Measurements from ENCODE around the gene NINL.

The NINL gene

DNA sequence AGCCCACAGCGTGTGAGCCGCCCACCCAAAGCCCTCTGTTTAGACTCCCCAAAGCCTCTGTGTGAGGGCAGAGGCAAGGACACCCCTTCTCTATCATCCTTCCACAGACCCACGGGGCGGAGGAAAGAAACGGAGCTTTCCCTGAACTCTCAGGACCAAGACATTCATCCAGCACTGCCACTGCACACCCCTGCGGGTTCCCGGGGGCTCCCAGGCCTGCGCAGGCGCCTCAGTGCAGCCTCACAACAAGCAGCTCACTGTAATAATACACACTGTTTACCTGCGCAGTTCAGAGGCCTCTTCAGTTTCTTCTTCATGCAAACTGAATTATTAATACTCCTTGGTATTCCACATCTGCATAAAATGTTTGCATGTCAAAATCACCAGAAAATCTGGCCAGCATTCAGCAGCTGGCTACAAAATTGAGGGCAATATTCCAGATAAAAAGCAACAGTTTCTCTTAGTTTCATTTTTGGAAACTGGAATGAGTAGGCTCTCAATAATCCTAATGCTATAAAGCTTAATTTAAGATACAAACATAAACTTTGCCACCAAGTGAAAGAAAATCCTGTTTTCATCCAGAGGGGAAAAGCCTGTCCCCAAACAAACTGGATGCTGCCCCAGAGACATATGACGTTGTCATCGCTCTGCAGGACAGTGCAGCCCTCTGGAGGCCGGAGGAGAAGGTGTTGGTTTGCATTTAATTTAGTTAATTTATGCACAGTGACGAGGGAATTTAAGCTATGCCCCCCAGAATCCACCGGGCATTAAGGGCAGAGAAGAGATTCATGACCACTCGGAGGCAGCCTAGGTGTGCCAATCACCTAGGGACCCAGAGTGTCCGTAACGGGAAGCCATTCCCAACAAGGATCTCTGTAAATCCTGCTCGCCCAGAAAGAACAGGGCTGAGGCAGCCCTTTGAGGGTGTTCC, 45.3 kb downstream of the NINL start:
- peak overlapping the region; percentile 21; the same call in 1 of the 2 replicates for H3K4me3 ChIP-seq (ENCODE audit: low read depth, low read length)
- TF ChIP-seq, protein P1, sequence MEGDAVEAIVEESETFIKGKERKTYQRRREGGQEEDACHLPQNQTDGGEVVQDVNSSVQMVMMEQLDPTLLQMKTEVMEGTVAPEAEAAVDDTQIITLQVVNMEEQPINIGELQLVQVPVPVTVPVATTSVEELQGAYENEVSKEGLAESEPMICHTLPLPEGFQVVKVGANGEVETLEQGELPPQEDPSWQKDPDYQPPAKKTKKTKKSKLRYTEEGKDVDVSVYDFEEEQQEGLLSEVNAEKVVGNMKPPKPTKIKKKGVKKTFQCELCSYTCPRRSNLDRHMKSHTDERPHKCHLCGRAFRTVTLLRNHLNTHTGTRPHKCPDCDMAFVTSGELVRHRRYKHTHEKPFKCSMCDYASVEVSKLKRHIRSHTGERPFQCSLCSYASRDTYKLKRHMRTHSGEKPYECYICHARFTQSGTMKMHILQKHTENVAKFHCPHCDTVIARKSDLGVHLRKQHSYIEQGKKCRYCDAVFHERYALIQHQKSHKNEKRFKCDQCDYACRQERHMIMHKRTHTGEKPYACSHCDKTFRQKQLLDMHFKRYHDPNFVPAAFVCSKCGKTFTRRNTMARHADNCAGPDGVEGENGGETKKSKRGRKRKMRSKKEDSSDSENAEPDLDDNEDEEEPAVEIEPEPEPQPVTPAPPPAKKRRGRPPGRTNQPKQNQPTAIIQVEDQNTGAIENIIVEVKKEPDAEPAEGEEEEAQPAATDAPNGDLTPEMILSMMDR (IDR thresholded peaks at IDR 0.05; ENCODE audit: insufficient read depth, low read depth, low read length, missing control alignments): peak; percentile 37
- peak; percentile 56 for DNase-seq (ENCODE audit: low read depth)

DNA sequence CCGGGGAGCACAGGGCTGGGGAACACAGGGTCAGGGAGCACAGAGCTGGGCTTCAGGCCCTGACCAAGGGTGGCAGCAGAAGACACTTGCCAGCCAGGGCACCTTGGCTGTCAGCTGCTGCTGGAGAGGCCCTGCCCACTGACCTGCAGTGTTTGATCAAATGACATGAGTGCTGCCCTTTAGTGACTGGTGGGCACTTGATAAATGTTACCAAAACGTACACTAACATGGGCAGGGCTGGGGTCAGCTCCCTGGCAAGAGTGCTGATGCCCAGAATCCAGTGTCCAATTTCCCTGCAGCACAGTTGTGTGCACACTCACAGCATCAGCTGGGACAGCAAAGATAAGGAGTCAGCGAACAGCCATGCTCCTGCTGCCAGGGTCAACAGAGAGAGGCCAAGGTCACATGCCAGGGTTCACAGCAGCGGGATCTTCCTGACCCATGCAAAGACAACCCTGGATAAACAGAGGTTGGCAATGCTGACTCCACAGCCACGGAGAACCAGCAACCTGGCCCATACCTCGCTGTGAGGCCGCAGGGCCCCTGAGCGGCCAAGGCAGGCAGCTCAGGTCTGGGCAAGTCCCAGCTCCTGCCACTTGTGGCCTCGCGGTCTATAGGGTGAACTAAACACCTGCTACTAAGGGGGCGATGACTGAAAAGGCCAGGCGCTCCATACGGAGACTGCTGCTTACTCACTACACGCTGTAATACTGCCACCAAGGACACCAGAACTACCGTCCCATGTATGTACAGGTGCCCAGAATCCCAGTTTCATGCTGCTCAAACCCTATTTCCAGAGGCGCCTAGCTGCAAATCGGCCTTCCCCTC, 46.3 kb downstream of the NINL start:
- no peak overlapping the region for H3K4me3 ChIP-seq (ENCODE audit: low read depth, low read length)
- peak; percentile 47 for DNase-seq (ENCODE audit: low read depth)
- TF ChIP-seq, protein P1 (IDR thresholded peaks at IDR 0.05; ENCODE audit: insufficient read depth, low read depth, low read length, missing control alignments): no peak

DNA sequence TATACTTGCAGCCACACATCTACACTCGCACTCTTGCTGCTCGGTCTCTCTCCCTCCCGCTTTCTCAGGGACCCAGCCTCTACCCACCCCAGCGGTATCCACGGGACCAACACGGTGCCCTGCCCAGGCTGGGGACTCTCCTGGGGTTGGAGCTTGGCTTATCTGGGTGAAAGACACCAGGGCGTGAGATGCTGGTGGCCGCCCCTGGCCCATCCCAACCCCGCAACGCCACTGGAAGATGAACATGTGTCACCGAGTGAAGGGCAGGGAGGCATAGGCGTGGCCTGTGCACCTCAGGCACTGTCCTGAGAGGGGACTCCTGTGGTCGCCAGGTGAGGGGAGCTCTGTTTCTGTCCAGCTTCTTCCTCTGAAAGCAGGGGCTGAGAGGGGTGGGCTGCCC, 47.4 kb downstream of the NINL start:
- H3K4me3 ChIP-seq (ENCODE audit: low read depth, low read length): no peak overlapping the region
- TF ChIP-seq, protein P1 (IDR thresholded peaks at IDR 0.05; ENCODE audit: insufficient read depth, low read depth, low read length, missing control alignments): no peak
- DNase-seq (ENCODE audit: low read depth): no peak

DNA sequence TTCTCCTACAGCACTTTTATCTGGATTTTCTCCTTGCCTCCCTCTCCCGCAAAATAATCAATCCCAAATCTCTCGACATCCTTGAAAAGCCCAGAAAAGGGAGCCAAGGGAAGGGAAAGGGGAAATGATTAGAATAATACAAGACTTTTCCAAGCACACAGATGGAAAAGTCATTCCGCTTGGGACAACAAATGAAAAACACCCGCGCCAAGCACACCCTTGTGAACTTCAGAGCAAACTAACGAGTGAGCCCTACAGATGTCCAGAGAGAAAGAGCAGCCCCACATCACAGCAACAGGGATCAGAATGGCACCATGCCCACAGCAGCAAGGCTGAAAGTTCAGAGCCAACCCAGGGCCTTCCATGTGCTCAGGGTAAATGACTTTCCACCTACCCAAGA, 49.6 kb downstream of the NINL start:
- DNase-seq (ENCODE audit: low read depth): no peak
- TF ChIP-seq, protein P1 (IDR thresholded peaks at IDR 0.05; ENCODE audit: insufficient read depth, low read depth, low read length, missing control alignments): no peak

DNA sequence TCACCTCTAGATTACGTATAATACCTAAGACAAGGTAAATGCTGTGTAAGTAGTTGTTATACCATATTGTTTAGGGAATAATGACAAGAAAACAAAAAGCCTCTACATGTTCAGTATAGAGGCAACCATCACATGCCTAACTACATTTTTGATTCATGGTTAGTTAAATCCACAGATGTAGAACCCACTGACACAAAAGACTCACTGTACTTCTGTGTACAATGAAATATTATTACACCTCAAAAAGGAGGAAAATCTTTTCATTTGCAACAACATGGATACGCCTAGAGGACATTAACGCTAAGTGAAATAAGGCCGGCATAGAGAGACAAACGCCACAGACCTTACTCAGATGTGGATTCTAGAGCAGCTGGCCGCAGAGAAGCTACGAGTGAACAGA, 50.5 kb downstream of the NINL start:
- DNase-seq (ENCODE audit: low read depth): no peak
- no peak overlapping the region for H3K4me3 ChIP-seq (ENCODE audit: low read depth, low read length)
- TF ChIP-seq, protein P1 (IDR thresholded peaks at IDR 0.05; ENCODE audit: insufficient read depth, low read depth, low read length, missing control alignments): no peak

More for the DNA sequence above, 49.6 kb downstream of the NINL start:
- no peak overlapping the region for H3K4me3 ChIP-seq (ENCODE audit: low read depth, low read length)

DNA sequence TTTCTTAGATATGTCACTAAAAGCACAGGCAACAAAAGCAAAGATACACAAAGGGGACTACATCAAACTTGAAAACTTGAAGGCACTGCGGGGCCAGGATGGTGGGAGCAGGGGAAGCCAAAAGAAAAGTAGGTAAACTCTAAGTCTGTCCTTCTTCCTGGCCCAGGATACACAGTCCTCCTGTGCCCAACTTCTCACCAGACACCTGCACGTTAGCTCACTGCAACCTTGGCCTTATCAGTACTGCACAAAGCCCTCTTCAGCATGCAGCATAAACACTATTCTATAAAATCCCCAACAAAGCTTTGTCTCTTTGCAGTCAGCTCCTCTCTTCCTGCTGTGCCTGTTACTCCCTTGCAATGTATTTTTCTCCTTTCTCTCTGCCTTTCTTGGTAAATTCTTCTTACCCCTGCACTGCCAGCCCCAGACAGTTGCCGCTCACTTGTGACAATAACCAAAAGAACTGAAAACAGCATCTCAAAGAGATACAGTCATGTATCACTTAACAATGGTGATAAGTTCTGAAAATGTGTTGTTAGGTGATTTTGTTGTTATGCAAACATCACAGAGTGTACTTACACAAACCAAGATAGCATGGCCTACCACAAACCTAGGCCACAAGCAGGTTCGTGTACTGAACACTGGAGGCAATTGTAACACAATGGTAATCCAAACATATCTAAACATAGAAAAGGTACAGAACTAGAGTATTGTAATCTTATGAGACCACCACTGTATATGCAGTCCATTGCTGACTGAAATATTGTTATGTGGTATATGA, 51.2 kb downstream of the NINL start:
- DNase-seq (ENCODE audit: low read depth): no peak
- H3K4me3 ChIP-seq (ENCODE audit: low read depth, low read length): no peak overlapping the region
- TF ChIP-seq, protein P1 (IDR thresholded peaks at IDR 0.05; ENCODE audit: insufficient read depth, low read depth, low read length, missing control alignments): no peak

Measured in GM12865 (cell line).